GM23338 (cell line): ENCODE results near the gene SLC26A1.

Source experiments
- JUNB ChIP-seq: IDR thresholded peaks from one replicate; pipeline ENCODE4 v1.6.1; 2016; ENCODE audit warnings: antibody characterized with exemption; ENCODE audit not compliant: unreplicated experiment
- TF ChIP-seq, protein P1 (sequence below), 2 experiments: fragments of 200-600 bp in 1 of 2; sonication (generic) in 1 of 2; conservative IDR thresholded peaks; 2 replicates each; pipeline versions ENCODE4 v1.5.1 to v1.6.1; 2016 to 2017; ENCODE audit warnings: antibody characterized with exemption in 2 of 2, low read depth in 2 of 2, mild to moderate bottlenecking in 2 of 2, moderate library complexity in 1 of 2

DNA sequence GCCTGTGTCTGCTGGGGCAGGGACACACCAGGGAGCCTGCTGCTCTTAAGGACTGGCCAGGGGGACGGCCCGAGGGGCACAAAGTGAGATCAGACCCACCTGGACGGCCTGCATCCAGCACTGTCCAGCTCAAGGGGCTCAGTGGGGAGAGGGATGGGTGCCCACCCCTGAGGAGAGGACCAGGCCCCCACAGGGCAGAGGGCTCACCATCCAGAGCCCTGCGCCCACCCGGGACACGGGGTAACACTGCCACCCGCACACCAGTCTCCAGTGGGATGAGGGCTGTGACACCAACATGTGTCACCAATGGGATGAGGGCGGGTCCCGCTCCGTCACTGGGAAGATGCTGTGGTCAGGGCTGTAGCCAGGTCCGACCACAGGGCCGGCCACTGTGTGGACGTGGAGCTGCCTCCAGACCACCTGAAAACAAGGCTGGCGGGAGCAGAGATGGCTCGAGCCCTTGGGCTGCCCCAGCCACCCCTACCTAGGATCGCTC is 33.0 kb downstream of the SLC26A1 start:
- TF ChIP-seq, protein P1, sequence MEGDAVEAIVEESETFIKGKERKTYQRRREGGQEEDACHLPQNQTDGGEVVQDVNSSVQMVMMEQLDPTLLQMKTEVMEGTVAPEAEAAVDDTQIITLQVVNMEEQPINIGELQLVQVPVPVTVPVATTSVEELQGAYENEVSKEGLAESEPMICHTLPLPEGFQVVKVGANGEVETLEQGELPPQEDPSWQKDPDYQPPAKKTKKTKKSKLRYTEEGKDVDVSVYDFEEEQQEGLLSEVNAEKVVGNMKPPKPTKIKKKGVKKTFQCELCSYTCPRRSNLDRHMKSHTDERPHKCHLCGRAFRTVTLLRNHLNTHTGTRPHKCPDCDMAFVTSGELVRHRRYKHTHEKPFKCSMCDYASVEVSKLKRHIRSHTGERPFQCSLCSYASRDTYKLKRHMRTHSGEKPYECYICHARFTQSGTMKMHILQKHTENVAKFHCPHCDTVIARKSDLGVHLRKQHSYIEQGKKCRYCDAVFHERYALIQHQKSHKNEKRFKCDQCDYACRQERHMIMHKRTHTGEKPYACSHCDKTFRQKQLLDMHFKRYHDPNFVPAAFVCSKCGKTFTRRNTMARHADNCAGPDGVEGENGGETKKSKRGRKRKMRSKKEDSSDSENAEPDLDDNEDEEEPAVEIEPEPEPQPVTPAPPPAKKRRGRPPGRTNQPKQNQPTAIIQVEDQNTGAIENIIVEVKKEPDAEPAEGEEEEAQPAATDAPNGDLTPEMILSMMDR (conservative IDR thresholded peaks at IDR 0.05; ENCODE audit: low read depth in 2 of 2), result no peak
- no peak for TF ChIP-seq JUNB
